GM13977 (cell line): ENCODE results near the gene DPM3.

Experiments used
- DNase-seq: peaks from one replicate; pipeline ENCODE4 v3.0.0; 2012; ENCODE audit warnings: low spot score
- in situ Hi-C: fragments of 300-500 bp; cut with MboI; formaldehyde crosslinking; loops from one replicate; pipeline ENCODE4 v1.12.0; 2022; ENCODE audit warnings: low sequenced_read_pairs, low pct_unique_long_range_greater_than_20kb, mixed read lengths, inconsistent platforms; ENCODE audit not compliant: unreplicated experiment
- TF ChIP-seq, protein P1 (sequence below): IDR thresholded peaks from 2 replicates; pipeline ENCODE4 v1.5.1; 2012; ENCODE audit warnings: mild to moderate bottlenecking, control low read depth; ENCODE audit not compliant: insufficient read depth; ENCODE audit errors: extremely low read depth, missing control alignments

Gene DPM3

DNA sequence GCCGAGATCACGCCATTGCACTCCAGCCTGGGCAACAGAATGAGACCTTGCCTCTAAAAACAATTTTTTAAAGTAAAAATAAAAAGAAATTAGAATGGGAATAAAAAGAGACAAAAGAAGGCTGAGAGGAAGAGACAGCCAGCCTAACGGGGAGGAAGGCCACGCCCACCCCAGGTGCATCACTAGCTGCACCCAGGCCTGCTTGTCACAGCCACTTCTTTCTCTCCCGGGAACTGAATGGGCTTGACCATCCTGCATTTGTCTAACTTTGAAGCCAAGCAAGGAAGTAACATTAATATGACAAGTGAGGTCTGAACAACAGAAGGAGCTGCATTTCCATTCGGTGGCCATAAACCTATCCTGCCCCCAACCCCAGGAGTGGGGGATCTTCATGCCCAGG, 33.5 kb downstream of the DPM3 start:
- in situ Hi-C loops = no loop called here
- TF ChIP-seq, protein P1, sequence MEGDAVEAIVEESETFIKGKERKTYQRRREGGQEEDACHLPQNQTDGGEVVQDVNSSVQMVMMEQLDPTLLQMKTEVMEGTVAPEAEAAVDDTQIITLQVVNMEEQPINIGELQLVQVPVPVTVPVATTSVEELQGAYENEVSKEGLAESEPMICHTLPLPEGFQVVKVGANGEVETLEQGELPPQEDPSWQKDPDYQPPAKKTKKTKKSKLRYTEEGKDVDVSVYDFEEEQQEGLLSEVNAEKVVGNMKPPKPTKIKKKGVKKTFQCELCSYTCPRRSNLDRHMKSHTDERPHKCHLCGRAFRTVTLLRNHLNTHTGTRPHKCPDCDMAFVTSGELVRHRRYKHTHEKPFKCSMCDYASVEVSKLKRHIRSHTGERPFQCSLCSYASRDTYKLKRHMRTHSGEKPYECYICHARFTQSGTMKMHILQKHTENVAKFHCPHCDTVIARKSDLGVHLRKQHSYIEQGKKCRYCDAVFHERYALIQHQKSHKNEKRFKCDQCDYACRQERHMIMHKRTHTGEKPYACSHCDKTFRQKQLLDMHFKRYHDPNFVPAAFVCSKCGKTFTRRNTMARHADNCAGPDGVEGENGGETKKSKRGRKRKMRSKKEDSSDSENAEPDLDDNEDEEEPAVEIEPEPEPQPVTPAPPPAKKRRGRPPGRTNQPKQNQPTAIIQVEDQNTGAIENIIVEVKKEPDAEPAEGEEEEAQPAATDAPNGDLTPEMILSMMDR = no peak
- no peak for DNase-seq

DNA sequence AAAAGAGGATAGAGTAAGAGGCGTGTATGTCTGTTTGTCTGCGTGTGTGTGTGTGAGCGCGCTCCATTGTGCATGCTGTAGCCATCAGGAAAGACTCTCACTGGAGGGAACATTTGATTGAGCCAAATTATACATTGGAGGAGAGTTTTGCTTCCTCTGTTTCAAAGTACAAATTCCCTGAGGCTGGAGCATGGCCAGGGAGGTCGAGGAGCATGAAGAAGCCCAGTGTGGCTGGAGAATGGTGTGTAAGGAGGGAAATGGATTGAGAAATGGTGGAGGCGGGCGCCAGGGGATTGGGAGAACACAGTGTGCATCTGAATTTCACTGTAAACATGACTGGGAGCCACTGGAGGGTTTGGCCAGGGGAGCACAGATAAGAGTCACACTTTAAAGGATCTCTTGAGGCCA, 34.7 kb downstream of the DPM3 start:
- TF ChIP-seq, protein P1 = no peak
- in situ Hi-C loops = no loop called here
- no peak for DNase-seq

DNA sequence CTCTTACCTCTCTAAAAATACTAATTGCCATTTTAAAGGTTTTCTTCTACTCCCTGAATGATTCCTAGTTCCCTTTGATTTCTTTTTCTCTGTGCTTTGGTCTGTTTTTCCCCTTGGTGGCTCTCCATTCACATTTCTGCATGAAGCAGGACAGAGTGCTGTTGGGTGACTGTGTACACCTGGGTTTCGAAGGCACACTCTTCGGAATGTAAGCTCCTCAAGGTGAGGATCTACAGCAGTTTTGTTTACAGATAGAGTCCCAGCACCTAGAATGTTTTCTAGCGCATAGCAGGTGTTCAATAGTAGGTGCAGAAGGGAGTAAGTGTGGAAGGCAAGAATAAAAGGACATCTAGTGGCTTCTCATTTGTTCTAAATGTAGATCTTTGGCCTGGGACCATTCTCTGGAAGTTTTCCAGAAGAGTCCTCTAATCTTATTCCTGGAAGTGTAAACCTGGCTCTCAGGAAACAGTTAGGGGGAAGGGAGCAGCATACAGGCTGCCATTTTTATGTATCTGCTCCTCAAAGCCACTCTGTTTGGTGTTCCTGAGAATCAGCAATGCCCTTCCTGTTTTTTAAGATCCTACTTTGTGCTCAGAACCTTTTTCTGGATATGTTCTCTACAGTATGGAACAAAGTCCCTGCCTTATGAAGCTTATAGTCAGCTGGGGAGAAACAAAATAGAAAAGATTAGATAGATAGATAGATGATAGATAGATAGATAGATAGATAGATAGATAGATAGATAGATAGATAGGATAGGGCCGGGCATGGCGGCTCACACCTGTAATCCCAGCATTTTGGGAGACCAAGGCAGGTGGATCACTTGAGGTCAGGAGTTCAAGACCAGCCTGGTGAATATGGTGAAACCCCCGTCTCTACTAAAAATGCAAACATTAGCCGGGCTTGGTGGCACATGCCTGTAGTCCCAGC, 35.5 kb downstream of the DPM3 start:
- in situ Hi-C loops = no loop called here
- DNase-seq = no peak
- TF ChIP-seq, protein P1 = no peak

DNA sequence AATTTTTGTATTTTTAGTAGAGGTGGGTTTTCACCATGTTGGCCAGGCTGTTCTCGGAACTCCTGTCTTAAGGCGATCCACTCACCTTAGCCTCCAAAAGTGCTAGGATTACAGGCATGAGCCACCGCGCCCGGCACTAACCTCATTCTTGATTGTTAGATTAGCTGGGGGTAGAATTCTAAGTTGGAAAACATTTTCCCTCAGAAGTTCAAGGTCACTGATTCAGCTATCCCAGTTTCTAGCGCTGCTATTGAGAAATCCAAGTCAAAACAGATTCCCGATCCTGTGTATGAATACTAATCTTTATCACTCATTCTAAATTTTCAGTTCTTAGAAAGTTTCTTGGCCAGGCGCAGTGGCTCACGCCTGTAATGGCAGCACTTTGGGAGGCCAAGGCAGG, 37.0 kb downstream of the DPM3 start:
- in situ Hi-C loops = no loop called here
- DNase-seq = no peak
- TF ChIP-seq, protein P1 = no peak

DNA sequence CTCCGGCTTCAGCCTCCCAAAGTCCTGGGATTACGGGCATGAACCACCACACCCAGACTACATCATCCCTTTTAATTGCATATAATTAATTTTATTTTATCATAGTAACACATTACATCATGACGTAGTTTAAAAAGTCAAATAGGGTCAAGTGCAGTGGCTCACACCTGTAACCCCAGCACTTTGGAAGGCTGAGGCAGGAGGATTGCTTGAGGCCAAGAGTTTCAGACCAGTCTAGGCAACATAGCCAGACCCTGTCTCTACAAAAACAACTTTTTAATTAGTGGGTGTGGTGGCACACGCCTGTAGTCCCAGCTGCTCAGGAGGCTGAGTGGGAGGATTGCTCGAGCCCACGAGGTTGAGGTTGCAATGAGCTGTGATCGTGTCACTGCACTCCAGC, 41.0 kb downstream of the DPM3 start:
- in situ Hi-C loops = no loop called here
- TF ChIP-seq, protein P1 = no peak

DNA sequence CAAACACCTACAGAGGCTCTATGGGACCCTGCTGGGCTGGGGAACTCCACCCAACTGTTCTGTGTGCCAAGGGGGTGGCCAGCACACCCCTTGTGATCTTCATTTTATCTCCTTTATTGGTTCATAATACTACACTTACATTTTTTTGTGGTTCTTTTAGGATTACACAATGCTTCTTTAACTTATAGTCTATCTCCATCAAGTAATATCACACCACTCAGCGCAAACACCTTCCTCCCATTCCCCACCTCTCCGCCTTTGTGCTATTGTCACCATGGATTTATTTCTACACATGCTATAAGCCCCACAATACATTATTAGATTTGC, 45.7 kb downstream of the DPM3 start:
- in situ Hi-C loops = loop anchor here (5.0 kb wide), 1 partner anchor 73 kb away; no protein-coding TSS in a partner anchor
- DNase-seq = no peak
- TF ChIP-seq, protein P1 = no peak

More for the DNA sequence above, 41.0 kb downstream of the DPM3 start:
- no peak for DNase-seq
